Measurements from ENCODE around the gene SSH2. TPM values are rescaled to one million over a fixed set of nuclear protein-coding genes. Genes with fewer than 3 reads are reported as not detected.

The SSH2 gene
- total and polyA plus RNA-seq, 9 donors = 14.7 to 27.4 (median 20.6) TPM

DNA sequence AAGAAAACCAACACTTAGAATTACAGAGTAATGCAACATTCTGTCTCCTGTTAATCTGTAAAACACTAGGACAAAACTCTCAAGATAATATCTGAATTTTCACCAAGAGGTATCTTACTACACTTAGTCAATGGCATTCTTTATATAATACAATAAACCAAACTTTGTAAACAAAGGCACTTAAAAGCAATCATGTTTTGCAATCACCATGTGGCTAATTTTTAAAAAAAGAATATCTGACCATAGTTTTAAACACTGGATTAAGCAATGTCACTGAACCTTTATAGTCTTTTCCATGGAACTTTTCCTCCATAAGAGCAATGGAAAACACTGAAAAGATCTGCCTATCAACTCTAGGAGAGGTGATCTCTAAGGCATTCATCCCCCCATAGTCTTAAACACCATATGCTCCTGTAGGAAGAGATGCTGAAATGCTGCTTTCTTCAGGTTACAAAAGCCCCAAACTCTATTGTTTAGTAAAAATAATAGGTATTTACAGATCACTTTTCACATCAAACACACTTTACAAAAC, 163.2 kb downstream of the SSH2 start:
- Histone ChIP-seq H3K36me3 (ENCODE audit: control insufficient read depth, insufficient read depth, low read length) (no peaks in the 10 kb centered on the region), H3K27me3 (ENCODE audit: control insufficient read depth, insufficient read depth, low read length) (no peaks in the 10 kb centered on the region), H3K9me3 (replicated peaks; ENCODE audit: control insufficient read depth, low read depth, low read length) (no peaks in the 10 kb centered on the region), H3K4me3 (ENCODE audit: low read length) (no peak overlapping the region), H3K4me1 (ENCODE audit: control insufficient read depth, insufficient read depth, low read length) (no peaks in the 10 kb centered on the region), H3K27ac (ENCODE audit: low read length) (no peak overlapping the region)
- DNase-seq = no peak

DNA sequence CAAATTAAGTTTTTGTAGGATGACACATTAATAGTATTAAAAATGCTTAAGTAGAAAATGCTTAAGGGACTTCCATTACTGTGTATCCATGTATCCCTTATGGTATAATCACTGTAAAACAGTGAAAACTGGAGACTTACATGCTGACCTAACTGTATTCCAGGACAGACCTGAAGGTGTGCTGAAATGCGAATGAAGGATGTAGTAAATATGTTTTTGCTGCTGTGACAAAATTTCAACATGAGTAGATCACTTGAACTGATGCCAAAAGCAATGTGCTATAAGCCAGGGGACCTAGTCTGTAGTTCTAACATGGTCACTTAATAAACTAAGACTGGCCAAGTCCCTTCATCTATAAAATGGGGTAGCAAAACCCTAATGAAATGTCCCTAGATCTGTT, 165.3 kb downstream of the SSH2 start:
- Histone ChIP-seq H3K4me3 (ENCODE audit: low read length) (no peak overlapping the region), H3K36me3 (ENCODE audit: control insufficient read depth, insufficient read depth, low read length) (no peaks in the 10 kb centered on the region), H3K9me3 (replicated peaks; ENCODE audit: control insufficient read depth, low read depth, low read length) (no peaks in the 10 kb centered on the region), H3K27me3 (ENCODE audit: control insufficient read depth, insufficient read depth, low read length) (no peaks in the 10 kb centered on the region), H3K4me1 (ENCODE audit: control insufficient read depth, insufficient read depth, low read length) (peaks cover 3% of the 10 kb centered on the region), H3K27ac (ENCODE audit: low read length) (no peak overlapping the region)
- DNase-seq = no peak
- 100% methylated on average over 1 of the region's 1 CpG for WGBS (ENCODE audit: insufficient coverage)

DNA sequence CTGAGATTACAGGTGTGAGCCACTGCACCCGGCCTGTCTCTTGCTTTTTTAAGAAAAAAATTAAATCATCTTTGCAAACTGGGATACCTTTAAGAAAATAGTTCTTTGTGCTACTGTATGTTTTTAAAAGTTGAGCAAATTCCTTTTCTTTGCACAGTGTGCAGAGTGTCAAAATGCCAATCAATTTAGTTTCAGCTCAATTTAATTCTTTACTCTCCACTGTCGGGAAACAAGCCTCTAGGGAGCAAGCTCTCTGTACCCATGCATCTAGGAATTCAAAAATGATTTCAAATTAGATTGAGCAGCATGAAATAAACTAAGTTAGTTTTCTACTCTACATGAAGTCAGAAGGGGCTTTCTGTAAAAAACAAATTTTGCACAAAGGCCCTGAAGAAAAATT, 165.8 kb downstream of the SSH2 start:
- Histone ChIP-seq H3K27ac (ENCODE audit: low read length) (no peak overlapping the region), H3K4me1 (ENCODE audit: control insufficient read depth, insufficient read depth, low read length) (peaks cover 3% of the 10 kb centered on the region), H3K36me3 (ENCODE audit: control insufficient read depth, insufficient read depth, low read length) (no peaks in the 10 kb centered on the region), H3K9me3 (replicated peaks; ENCODE audit: control insufficient read depth, low read depth, low read length) (no peaks in the 10 kb centered on the region), H3K4me3 (ENCODE audit: low read length) (no peak overlapping the region), H3K27me3 (ENCODE audit: control insufficient read depth, insufficient read depth, low read length) (no peaks in the 10 kb centered on the region)
- no peak for DNase-seq
- no CpG with 5 or more reads among the region's 2 CpGs for WGBS (ENCODE audit: insufficient coverage)

DNA sequence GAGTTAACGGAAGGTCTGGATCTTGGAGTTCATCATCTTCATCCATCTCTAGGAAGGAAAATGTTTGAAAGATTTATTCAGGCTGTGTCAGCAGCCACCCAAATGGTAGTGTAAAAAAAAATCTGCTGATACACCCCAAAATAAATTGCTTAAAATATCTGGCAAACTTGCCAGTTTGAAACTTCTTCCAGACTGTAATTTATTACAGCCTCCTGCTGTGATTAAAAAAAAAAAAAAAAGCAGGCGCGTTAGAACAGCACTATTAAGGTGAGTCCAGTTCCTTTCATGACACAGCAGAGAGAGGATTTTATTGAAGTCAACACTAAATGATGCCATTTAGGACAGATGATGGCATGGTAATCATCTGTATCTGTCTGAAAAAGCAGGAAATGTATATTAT, 166.8 kb downstream of the SSH2 start:
- H3K27ac ChIP-seq (ENCODE audit: low read length) = no peak overlapping the region
- no peaks in the 10 kb centered on the region for H3K36me3 ChIP-seq (ENCODE audit: control insufficient read depth, insufficient read depth, low read length)
- H3K27me3 ChIP-seq (ENCODE audit: control insufficient read depth, insufficient read depth, low read length) = no peaks in the 10 kb centered on the region
- no peak overlapping the region for H3K4me3 ChIP-seq (ENCODE audit: low read length)
- H3K9me3 ChIP-seq (replicated peaks; ENCODE audit: control insufficient read depth, low read depth, low read length) = no peaks in the 10 kb centered on the region
- H3K4me1 ChIP-seq (ENCODE audit: control insufficient read depth, insufficient read depth, low read length) = peaks cover 3% of the 10 kb centered on the region
- DNase-seq = no peak
- WGBS (ENCODE audit: insufficient coverage) = no CpG with 5 or more reads among the region's 3 CpGs

DNA sequence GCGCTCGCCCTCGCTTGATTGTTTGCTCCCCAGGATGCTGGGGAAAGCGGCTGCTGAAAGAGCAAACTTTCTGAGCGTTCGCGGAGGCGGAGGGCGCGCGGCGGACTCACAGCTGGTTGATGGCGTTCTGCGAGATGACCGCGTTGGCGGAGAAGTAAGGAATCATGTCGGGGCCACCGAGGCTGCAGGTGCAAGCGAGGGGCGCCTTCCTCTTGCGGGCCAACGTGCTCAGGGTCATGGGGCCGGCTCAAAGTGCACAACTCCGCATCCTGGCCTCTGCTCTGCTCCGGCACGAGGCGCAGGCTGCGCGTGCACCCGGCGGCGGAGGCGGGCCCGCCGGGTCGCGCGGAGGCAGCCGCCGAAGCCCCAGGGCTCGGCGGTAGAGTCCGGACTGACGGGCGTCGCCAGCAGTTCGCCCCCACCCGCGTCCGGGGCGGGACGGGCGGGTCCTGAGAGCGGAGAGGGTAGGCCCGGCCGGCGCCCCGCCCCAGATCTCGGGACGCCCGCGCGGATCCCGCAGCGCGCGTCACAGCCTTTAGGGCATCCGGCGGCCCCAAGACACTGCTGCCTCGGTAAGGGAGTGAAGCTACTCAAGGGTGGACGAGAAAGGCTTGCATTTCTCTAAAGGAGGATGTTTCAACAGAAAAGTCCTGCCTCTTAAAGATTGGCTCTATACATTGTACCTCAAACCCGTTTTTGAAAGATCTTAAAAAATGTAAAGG, 168.8 kb downstream of the SSH2 start:
- H3K4me3 ChIP-seq (ENCODE audit: low read length) = peak overlapping the region; percentile 76
- no peaks in the 10 kb centered on the region for H3K27me3 ChIP-seq (ENCODE audit: control insufficient read depth, insufficient read depth, low read length)
- peak overlapping the region; percentile 86 for H3K27ac ChIP-seq (ENCODE audit: low read length)
- H3K4me1 ChIP-seq (ENCODE audit: control insufficient read depth, insufficient read depth, low read length) = peaks cover 3% of the 10 kb centered on the region
- no peaks in the 10 kb centered on the region for H3K9me3 ChIP-seq (replicated peaks; ENCODE audit: control insufficient read depth, low read depth, low read length)
- under 1% methylated on average over 70 of the region's 73 CpGs for WGBS (ENCODE audit: insufficient coverage)
- H3K36me3 ChIP-seq (ENCODE audit: control insufficient read depth, insufficient read depth, low read length) = peaks cover 2% of the 10 kb centered on the region
- peak; percentile 93 for DNase-seq

DNA sequence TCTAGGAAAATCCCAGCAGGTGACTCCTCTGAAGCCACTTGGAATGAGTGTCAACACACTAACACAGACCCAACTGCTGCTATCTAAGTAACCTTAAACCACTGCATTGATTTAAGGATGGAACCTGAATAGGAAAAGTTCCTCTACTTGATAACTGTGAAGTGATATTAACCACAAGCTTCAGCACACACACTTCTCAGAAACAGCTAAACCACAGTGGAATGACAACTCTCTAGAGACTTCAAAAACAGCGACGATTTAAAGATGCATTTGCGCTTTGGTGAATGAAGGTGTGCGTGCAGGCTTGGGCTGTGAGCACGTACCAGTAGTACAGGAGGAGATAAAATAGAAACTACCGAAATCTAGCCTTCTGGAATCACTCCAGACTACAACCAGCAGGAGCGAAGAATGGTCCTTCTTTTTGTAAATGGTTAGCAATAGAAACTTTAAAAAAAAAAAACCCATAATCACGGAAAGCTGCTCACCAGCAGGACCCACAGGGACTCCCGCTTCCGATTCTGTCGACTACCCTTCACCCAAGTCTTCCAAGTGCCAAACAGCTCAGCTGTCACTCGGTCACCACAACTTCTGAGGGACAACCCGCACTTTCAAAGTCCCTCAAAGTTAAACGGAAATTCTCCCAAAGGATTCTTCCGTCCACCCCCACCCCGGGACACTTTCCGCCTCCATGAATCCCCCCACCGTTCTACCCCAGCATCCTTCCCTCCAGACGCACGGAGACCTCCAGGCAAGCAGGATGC, 169.6 kb downstream of the SSH2 start:
- peak overlapping the region; percentile 86 for H3K27ac ChIP-seq (ENCODE audit: low read length)
- peak; percentile 26 for DNase-seq
- no peaks in the 10 kb centered on the region for H3K27me3 ChIP-seq (ENCODE audit: control insufficient read depth, insufficient read depth, low read length)
- H3K9me3 ChIP-seq (replicated peaks; ENCODE audit: control insufficient read depth, low read depth, low read length) = no peaks in the 10 kb centered on the region
- WGBS (ENCODE audit: insufficient coverage) = under 1% methylated on average over 13 of the region's 20 CpGs
- peaks cover 2% of the 10 kb centered on the region for H3K36me3 ChIP-seq (ENCODE audit: control insufficient read depth, insufficient read depth, low read length)
- H3K4me1 ChIP-seq (ENCODE audit: control insufficient read depth, insufficient read depth, low read length) = peaks cover 3% of the 10 kb centered on the region
- peak overlapping the region; percentile 76 for H3K4me3 ChIP-seq (ENCODE audit: low read length)

DNA sequence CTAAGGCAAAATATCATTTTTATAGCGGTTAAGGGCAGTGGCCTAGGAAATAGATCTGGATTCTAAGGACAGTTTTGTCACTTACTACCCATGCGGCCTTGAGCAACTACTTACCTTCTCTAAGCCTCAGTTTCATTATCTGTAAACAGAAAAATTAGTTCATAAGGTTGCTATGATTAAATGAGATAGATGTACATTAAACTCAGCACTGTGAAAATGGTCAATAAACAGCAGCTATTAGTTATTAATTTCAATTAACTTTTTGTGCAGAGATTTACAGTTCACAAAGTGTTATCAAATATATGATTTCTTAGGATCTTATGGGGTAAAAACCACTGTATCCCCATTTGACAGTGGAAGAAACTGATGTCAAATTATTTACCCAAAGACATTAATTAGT, 171.8 kb downstream of the SSH2 start:
- H3K4me3 ChIP-seq (ENCODE audit: low read length) = no peak overlapping the region
- H3K36me3 ChIP-seq (ENCODE audit: control insufficient read depth, insufficient read depth, low read length) = peaks cover 4% of the 10 kb centered on the region
- H3K9me3 ChIP-seq (replicated peaks; ENCODE audit: control insufficient read depth, low read depth, low read length) = no peaks in the 10 kb centered on the region
- DNase-seq = no peak
- WGBS (ENCODE audit: insufficient coverage) = no CpG with 5 or more reads among the region's 2 CpGs
- H3K4me1 ChIP-seq (ENCODE audit: control insufficient read depth, insufficient read depth, low read length) = peaks cover 3% of the 10 kb centered on the region
- H3K27me3 ChIP-seq (ENCODE audit: control insufficient read depth, insufficient read depth, low read length) = no peaks in the 10 kb centered on the region
- no peak overlapping the region for H3K27ac ChIP-seq (ENCODE audit: low read length)

DNA sequence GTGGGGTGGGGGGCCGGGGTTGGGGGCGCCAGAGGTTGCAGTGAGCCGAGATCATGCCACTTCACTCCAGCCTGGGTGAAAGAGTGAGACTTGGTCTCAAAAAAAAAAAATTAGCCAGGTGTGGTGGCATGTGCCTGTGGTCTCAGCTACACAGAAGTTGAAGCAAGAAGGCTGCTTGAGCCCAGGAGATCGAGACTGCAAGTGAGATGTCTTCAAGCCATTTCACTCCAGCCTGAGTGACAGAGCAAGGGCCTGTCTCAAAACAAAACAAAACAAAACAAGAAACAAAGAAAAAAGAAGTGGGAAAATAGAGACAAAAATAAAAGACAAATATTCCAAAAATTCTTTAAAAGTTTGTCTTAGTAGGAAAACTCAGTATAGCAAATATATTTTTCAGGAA, 172.2 kb downstream of the SSH2 start:
- Histone ChIP-seq H3K4me1 (ENCODE audit: control insufficient read depth, insufficient read depth, low read length) (peaks cover 3% of the 10 kb centered on the region), H3K9me3 (replicated peaks; ENCODE audit: control insufficient read depth, low read depth, low read length) (no peaks in the 10 kb centered on the region), H3K4me3 (ENCODE audit: low read length) (no peak overlapping the region), H3K36me3 (ENCODE audit: control insufficient read depth, insufficient read depth, low read length) (peaks cover 5% of the 10 kb centered on the region), H3K27ac (ENCODE audit: low read length) (no peak overlapping the region), H3K27me3 (ENCODE audit: control insufficient read depth, insufficient read depth, low read length) (no peaks in the 10 kb centered on the region)
- 100% methylated on average over 1 of the region's 4 CpGs for WGBS (ENCODE audit: insufficient coverage)
- DNase-seq = no peak

DNA sequence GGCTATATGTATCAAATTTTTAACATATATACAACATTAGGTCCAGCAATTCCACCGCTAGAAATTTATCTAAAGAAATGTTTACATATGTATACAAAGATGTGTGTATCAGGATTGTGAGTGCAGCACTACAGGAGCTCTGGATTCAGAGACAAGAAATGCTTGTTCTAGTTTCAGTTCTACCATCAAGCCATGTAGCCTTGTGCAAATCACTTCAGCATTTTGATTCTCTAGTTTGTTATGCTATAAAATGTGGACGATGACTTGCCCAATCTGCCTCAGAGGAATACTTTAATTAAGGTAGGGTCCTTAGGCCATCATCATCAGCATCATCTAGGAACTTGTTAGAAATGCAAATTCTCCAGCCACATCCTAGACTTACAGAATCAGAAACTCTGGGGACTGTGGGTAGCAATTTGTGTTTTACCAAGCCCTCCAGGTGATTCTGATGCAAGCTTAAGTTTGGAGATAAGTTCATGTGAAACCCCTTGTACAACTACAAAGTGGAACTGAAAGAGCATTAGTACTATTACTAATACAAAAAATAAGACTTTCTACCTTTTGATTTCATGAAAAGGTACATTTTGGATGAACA, 176.1 kb downstream of the SSH2 start:
- Histone ChIP-seq H3K27ac (ENCODE audit: low read length) (no peak overlapping the region), H3K4me1 (ENCODE audit: control insufficient read depth, insufficient read depth, low read length) (no peaks in the 10 kb centered on the region), H3K36me3 (ENCODE audit: control insufficient read depth, insufficient read depth, low read length) (peaks cover 5% of the 10 kb centered on the region), H3K9me3 (replicated peaks; ENCODE audit: control insufficient read depth, low read depth, low read length) (no peaks in the 10 kb centered on the region), H3K4me3 (ENCODE audit: low read length) (no peak overlapping the region), H3K27me3 (ENCODE audit: control insufficient read depth, insufficient read depth, low read length) (no peaks in the 10 kb centered on the region)
- no CpG with 5 or more reads among the region's 2 CpGs for WGBS (ENCODE audit: insufficient coverage)
- no peak for DNase-seq

All from muscle of leg (tissue), 11 donors.